IgD-negative memory B cell (primary cell): ENCODE data around the gene TAF1D. TPM values are rescaled to one million over a fixed set of nuclear protein-coding genes. Genes with fewer than 3 reads are reported as not detected.
"Not testable (repeated sequence)": the region's sequence is repeated elsewhere in the genome, so short reads cannot be mapped to it uniquely, and the experiment has no call there.

Experiments
- H3K27ac Mint-ChIP-seq, 3 donors: one replicate each; pipeline ENCODE4 v1.8.0; 2020 to 2022; ENCODE audit warnings: mild to moderate bottlenecking in 3 of 3, mixed read lengths in 3 of 3, moderate library complexity in 1 of 3
- H3K27me3 Mint-ChIP-seq: one replicate; pipeline ENCODE4 v1.8.0; 2021; ENCODE audit warnings: mixed read lengths
- H3K36me3 Mint-ChIP-seq: one replicate; pipeline ENCODE4 v1.8.0; 2020; ENCODE audit warnings: mild to moderate bottlenecking, mixed read lengths
- H3K4me1 Mint-ChIP-seq, 3 donors: one replicate each; pipeline ENCODE4 v1.8.0; 2020 to 2022; ENCODE audit warnings: mixed read lengths in 3 of 3, mild to moderate bottlenecking in 1 of 3
- H3K4me3 Mint-ChIP-seq, 4 donors: one replicate each; pipeline ENCODE4 v1.8.0; 2020 to 2022; ENCODE audit warnings: mild to moderate bottlenecking in 4 of 4, mixed read lengths in 4 of 4, moderate library complexity in 3 of 4
- H3K9me3 Mint-ChIP-seq, 3 donors: one replicate each; pipeline ENCODE4 v1.8.0; 2020 to 2021; ENCODE audit warnings: mixed read lengths in 3 of 3, mild to moderate bottlenecking in 1 of 3
- polyA plus RNA-seq: library from polyadenylated mRNA; unstranded; fragments of 300-500 nt; fragmentation: Illumina TruSeq; gene quantifications from one replicate; pipeline ENCODE4 v1.2.3, GENCODE V29; 2021

Gene TAF1D
- polyA plus RNA-seq, 1 donor from 2014 or later: 33.4 TPM

DNA sequence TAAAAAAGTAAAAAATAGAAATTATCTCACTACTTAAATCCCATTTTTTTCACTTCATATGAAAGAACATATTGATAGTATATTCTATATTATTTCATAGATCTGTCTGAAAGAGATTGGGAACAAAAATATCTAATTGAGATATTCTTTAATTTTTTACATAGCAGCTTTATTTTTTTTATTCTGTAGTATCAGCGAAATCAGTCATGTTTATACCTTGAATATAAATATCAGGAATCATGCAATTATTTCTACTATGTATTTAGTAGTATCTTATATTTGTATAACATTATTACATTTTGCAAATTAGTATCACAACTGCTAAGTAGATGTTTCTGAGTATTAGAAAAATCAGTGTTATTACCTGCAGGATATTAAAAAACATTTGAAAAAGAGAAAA, 20.6 kb upstream of the TAF1D start:
- H3K36me3 Mint-ChIP-seq: peaks cover 7% of the 10 kb centered on the region
- no peak overlapping the region for H3K27ac Mint-ChIP-seq
- no peak overlapping the region for H3K4me3 Mint-ChIP-seq

GRCh38 chr11:93759123-93759522, 17.8 kb upstream of the TAF1D start:
- not testable (repeated sequence) for H3K27ac Mint-ChIP-seq, H3K36me3 Mint-ChIP-seq, H3K27me3 Mint-ChIP-seq, H3K4me1 Mint-ChIP-seq, H3K9me3 Mint-ChIP-seq, H3K4me3 Mint-ChIP-seq

More for the DNA sequence above, 20.6 kb upstream of the TAF1D start:
- Mint-ChIP-seq H3K9me3 (peaks cover 0 to 7% (median under 1%) of the 10 kb centered on the region in 3 donors), H3K27me3 (no peaks in the 10 kb centered on the region), H3K4me1 (peaks cover 0 to under 1% (median 0%) of the 10 kb centered on the region in 3 donors)

DNA sequence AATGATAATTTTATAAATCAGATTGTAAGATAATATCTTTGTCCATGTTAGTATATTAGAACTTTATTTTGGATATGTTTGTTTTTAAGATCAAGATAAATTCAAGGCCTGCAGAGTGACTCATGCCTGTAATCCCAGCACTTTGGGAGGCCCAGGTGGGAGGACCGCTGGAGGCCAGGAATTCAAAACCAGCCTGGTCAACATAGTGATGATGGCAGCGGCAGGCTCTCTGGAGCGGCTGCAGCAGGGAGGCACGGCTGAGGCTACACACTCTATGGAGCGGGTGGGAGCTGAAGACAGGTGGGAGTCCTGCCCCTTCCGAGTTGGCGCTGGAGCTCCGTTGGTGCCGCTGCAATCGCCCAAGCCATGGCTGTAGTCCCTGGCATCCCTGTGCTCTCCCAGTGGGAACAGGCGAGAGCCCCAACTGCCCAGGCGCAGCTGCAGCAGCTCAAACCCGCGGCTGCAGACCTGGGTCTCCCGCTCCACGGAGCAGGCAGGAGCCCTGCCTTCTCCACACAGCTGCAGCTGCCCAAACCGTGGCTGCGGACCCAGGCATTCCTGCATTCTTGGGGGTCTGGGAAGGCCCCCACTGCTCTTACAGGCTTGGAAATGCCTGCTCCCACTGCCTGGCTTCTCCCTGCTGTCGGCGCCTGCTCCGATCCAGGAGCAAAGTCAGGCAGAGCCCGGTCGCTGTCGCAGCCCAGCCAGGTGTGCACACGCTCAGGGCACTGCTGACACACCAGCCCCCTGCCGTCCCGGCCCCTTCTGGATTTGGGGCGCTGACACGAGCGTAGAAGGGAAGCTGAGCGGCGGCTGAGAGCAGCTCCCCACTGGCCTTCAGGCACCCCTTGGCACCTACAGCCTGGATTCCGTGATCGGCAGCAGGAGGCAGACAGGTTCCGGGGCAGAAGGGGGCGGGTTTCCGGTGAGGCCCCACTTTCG, 16.9 kb upstream of the TAF1D start:
- no peak overlapping the region for H3K4me3 Mint-ChIP-seq
- H3K9me3 Mint-ChIP-seq: no peaks in the 10 kb centered on the region
- no peaks in the 10 kb centered on the region for H3K4me1 Mint-ChIP-seq
- peaks cover 6% of the 10 kb centered on the region for H3K36me3 Mint-ChIP-seq
- H3K27me3 Mint-ChIP-seq: no peaks in the 10 kb centered on the region
- H3K27ac Mint-ChIP-seq: no peak overlapping the region

DNA sequence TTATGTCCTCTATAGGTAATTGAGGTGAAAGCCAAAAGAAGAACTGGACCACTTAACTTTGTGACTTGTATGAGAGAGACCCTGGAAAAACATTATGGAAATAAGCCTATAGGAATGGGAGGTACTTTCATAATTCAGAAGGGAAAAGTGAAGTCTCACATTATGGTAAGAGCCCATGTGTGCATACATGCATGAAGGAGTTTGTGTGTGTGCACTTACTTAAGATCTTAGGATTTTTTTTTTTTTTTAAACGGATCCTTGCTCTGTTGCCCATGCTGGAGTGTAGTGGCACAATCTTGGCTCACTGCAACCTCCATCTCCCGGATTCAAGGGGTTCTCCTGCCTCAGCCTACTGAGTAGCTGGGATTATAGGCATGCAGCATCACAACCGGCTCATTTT, 16.0 kb upstream of the TAF1D start:
- no peaks in the 10 kb centered on the region for H3K27me3 Mint-ChIP-seq
- no peak overlapping the region for H3K27ac Mint-ChIP-seq
- H3K4me3 Mint-ChIP-seq: peak overlapping the region in 1 of 4 donors; percentile 54
- H3K4me1 Mint-ChIP-seq: no peaks in the 10 kb centered on the region
- no peaks in the 10 kb centered on the region for H3K9me3 Mint-ChIP-seq
- H3K36me3 Mint-ChIP-seq: peaks cover 7% of the 10 kb centered on the region

GRCh38 chr11:93756748-93757147, 15.5 kb upstream of the TAF1D start:
- H3K36me3 Mint-ChIP-seq: peaks cover 8% of the 10 kb centered on the region
- no peak overlapping the region for H3K27ac Mint-ChIP-seq
- H3K4me1 Mint-ChIP-seq: no peaks in the 10 kb centered on the region
- H3K27me3 Mint-ChIP-seq: no peaks in the 10 kb centered on the region
- no peak overlapping the region for H3K4me3 Mint-ChIP-seq
- H3K9me3 Mint-ChIP-seq: no peaks in the 10 kb centered on the region

DNA sequence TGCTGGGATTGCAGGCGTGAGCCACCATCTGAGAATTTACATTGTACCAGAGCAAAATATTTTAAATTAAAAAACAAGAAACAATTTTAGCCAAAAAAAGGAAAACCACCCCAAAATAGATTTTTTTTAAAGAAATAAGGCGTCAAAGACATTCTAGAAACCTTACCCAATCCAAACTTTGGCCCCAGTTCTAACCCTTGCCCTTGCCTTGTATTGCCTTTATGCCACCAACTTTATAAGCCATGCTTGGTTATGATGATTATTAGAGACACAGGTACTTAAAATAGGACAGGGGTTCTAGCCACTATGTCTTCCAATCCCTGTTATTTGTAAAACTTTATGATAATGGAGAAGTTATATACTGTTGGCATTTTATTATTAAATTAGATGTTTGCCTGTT, 11.9 kb upstream of the TAF1D start:
- Mint-ChIP-seq H3K4me1 (no peaks in the 10 kb centered on the region), H3K27ac (no peak overlapping the region), H3K9me3 (no peaks in the 10 kb centered on the region), H3K4me3 (no peak overlapping the region), H3K27me3 (no peaks in the 10 kb centered on the region), H3K36me3 (peaks cover 4% of the 10 kb centered on the region)

GRCh38 chr11:93751001-93751400, 9.7 kb upstream of the TAF1D start:
- Mint-ChIP-seq H3K4me1 (peaks cover 0 to 3% (median 1%) of the 10 kb centered on the region in 3 donors), H3K36me3 (peaks cover 3% of the 10 kb centered on the region), H3K27me3 (no peaks in the 10 kb centered on the region), H3K9me3 (no peaks in the 10 kb centered on the region), H3K27ac (no peak overlapping the region), H3K4me3 (no peak overlapping the region)

DNA sequence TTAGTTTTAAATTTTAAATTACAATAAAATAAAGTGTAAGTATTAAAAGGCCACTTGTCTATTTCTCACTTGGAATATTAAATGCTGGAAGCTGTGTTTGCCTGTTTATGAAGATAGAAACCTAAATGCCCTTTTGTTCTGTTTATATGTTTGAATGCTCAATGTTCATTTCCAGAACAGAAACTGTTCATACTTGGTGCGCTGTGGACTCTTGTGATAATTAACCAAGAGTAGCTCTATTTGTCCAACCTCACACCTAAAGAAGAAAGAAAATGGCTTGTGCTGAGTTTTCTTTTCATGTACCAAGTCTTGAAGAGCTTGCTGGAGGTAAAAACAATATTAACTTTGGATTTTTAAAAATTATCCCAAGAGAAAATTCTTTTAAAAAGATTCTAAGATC, 5.8 kb upstream of the TAF1D start:
- Mint-ChIP-seq H3K4me3 (no peak overlapping the region), H3K27me3 (no peaks in the 10 kb centered on the region), H3K9me3 (no peaks in the 10 kb centered on the region), H3K27ac (no peak overlapping the region), H3K4me1 (peaks cover 0 to 11% (median 9%) of the 10 kb centered on the region in 3 donors), H3K36me3 (no peaks in the 10 kb centered on the region)

DNA sequence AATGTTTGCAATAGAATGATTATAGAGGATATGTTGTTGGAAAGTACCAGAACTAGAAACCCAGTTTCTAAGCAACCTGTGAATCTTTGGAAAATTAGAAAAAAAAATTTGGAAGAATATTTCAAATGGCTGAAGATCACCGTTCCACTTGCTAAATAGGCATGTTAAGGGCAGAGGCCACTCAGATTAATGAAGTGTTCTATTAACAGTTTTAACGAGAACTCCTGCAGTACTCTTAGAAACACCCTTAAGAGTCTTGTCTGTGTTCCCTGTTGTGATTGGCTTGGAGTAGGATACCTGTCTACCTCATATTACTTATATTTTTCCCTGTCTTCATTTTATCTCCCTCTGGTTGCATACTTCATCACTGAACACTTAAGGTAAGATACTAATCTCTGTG, 4.8 kb upstream of the TAF1D start:
- no peaks in the 10 kb centered on the region for H3K9me3 Mint-ChIP-seq
- H3K4me1 Mint-ChIP-seq: peaks cover 0 to 15% (median 13%) of the 10 kb centered on the region in 3 donors
- no peaks in the 10 kb centered on the region for H3K27me3 Mint-ChIP-seq
- no peak overlapping the region for H3K4me3 Mint-ChIP-seq
- no peak overlapping the region for H3K27ac Mint-ChIP-seq
- H3K36me3 Mint-ChIP-seq: no peaks in the 10 kb centered on the region

GRCh38 chr11:93745005-93745755, 3.9 kb upstream of the TAF1D start:
- peaks cover 5 to 18% (median 16%) of the 10 kb centered on the region in 3 donors for H3K4me1 Mint-ChIP-seq
- peak overlapping the region in 1 of 4 donors; percentile 39 for H3K4me3 Mint-ChIP-seq

DNA sequence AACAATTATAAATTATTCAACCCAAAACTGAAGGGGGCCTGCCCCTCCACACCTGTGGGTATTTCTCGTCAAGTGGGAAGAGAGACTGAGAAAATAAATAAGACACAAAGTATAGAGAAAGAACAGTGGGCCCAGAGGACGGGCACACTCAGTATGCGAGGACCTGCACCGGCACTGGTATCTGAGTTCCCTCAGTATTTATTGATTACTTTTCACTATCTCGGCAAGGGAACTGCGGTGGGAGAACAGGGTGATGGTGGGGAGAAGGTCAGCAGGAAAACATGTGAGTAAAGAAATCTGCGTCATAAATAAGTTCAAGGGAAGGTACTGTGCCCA, 3.3 kb upstream of the TAF1D start:
- H3K4me1 Mint-ChIP-seq: peaks cover 8 to 23% (median 21%) of the 10 kb centered on the region in 3 donors

More at GRCh38 chr11:93745005-93745755, 3.9 kb upstream of the TAF1D start:
- not testable (repeated sequence) for H3K27ac Mint-ChIP-seq, H3K27me3 Mint-ChIP-seq, H3K9me3 Mint-ChIP-seq, H3K36me3 Mint-ChIP-seq

GRCh38 chr11:93743291-93743690, 2.0 kb upstream of the TAF1D start:
- Mint-ChIP-seq H3K27ac (peak overlapping the region in 2 of 3 donors; percentile 43 to 96), H3K9me3 (no peaks in the 10 kb centered on the region), H3K4me1 (peaks cover 20 to 36% (median 35%) of the 10 kb centered on the region in 3 donors), H3K4me3 (peak overlapping the region; percentile 30 to 100 (median 98)), H3K36me3 (peaks cover 8% of the 10 kb centered on the region), H3K27me3 (peaks cover 2% of the 10 kb centered on the region)

More for the DNA sequence above, 3.3 kb upstream of the TAF1D start:
- peak overlapping the region in 1 of 4 donors; percentile 39 for H3K4me3 Mint-ChIP-seq
- H3K27me3 Mint-ChIP-seq: peaks cover 1% of the 10 kb centered on the region
- H3K9me3 Mint-ChIP-seq: no peaks in the 10 kb centered on the region
- H3K27ac Mint-ChIP-seq: no peak overlapping the region
- H3K36me3 Mint-ChIP-seq: peaks cover 5% of the 10 kb centered on the region

DNA sequence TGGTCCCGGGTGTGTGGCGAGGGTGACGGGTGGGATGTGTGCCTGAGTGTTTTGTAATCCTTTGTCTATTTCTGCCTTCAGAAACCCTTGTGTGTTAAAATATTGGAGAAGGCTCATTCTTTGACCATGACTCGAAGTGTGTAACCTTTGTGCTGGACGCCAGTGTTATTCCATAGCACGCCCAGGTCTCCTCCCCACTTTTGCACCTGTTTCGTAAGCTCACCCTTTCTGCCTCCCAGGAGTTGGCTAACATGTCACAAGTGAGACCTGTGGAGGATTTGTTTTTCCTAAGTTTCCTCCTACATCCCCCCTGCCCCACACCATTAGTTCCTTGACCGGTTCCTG, 559 bp upstream of the TAF1D start:
- peaks cover 34 to 49% (median 48%) of the 10 kb centered on the region in 3 donors for H3K4me1 Mint-ChIP-seq
- peaks cover 8% of the 10 kb centered on the region for H3K36me3 Mint-ChIP-seq
- H3K9me3 Mint-ChIP-seq: no peaks in the 10 kb centered on the region
- peak overlapping the region; percentile 96 to 100 (median 100) for H3K27ac Mint-ChIP-seq
- peak overlapping the region; percentile 97 to 100 (median 100) for H3K4me3 Mint-ChIP-seq
- H3K27me3 Mint-ChIP-seq: peaks cover 2% of the 10 kb centered on the region

DNA sequence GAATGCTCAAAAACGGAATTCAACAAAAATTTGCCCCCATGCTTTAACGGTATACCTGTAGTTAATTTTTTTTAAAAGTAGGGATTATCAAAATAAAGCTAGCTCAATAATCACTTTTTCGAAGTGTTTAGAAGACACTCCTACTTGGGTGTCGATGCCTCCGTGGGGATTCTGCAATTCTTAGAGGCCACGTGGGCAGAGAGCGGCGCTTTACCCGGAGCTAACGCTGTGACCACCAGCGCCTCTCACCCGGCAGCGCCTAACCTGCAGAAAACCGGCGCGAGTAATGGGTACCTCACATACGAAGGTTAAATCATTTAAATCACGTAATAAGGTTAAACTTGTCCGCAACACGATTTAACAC, 583 bp downstream of the TAF1D start:
- Mint-ChIP-seq H3K36me3 (peaks cover 8% of the 10 kb centered on the region), H3K9me3 (no peaks in the 10 kb centered on the region)

GRCh38 chr11:93740031-93740729, 1.1 kb downstream of the TAF1D start:
- peak overlapping the region; percentile 96 to 100 (median 100) for H3K27ac Mint-ChIP-seq
- H3K4me1 Mint-ChIP-seq: peaks cover 43 to 53% (median 49%) of the 10 kb centered on the region in 3 donors
- H3K9me3 Mint-ChIP-seq: no peaks in the 10 kb centered on the region
- peaks cover 2% of the 10 kb centered on the region for H3K27me3 Mint-ChIP-seq
- H3K36me3 Mint-ChIP-seq: peaks cover 8% of the 10 kb centered on the region
- peak overlapping the region; percentile 97 to 100 (median 100) for H3K4me3 Mint-ChIP-seq

More for the DNA sequence above, 583 bp downstream of the TAF1D start:
- Mint-ChIP-seq H3K4me1 (peaks cover 43 to 52% (median 48%) of the 10 kb centered on the region in 3 donors), H3K4me3 (peak overlapping the region; percentile 97 to 100 (median 100)), H3K27ac (peak overlapping the region; percentile 96 to 100 (median 100)), H3K27me3 (peaks cover 2% of the 10 kb centered on the region)
